Measurements from ENCODE around the gene ZBTB40. TPM values are rescaled to one million over a fixed set of nuclear protein-coding genes. Genes with fewer than 3 reads are reported as not detected.

Gene ZBTB40
- total RNA-seq, 1 experiment from 2014 or later: 11.1 TPM

GRCh38 chr1:22527122-22527521, 75.5 kb downstream of the ZBTB40 start:
- H3K79me2 ChIP-seq (ENCODE audit: low read length): no peaks in the 10 kb centered on the region
- no peak overlapping the region for H3K9ac ChIP-seq (ENCODE audit: low read length)
- H3K9me3 ChIP-seq (ENCODE audit: low read length): no peaks in the 10 kb centered on the region
- H3K4me3 ChIP-seq (ENCODE audit: low read length): no peak overlapping the region
- H3K27me3 ChIP-seq (ENCODE audit: low read length): no peaks in the 10 kb centered on the region
- no peaks in the 10 kb centered on the region for H4K20me1 ChIP-seq (ENCODE audit: insufficient read depth, low read depth, low read length)
- H3K9me2 ChIP-seq (replicated peaks; ENCODE audit: insufficient read depth, low read length): no peaks in the 10 kb centered on the region
- no peak overlapping the region for H3K4me2 ChIP-seq (ENCODE audit: low read depth, low read length, poor library complexity, severe bottlenecking)
- no peaks in the 10 kb centered on the region for H3K4me1 ChIP-seq (ENCODE audit: low read length)
- H2AFZ ChIP-seq (ENCODE audit: low read length): no peak overlapping the region
- H3K36me3 ChIP-seq (ENCODE audit: insufficient read depth, low read length): no peaks in the 10 kb centered on the region
- no peak overlapping the region for H3K27ac ChIP-seq (ENCODE audit: low read length)
- DNase-seq: no peak

- no peaks in the 10 kb centered on the region for H3K27me3 ChIP-seq (ENCODE audit: low read length)
- H3K4me1 ChIP-seq (ENCODE audit: low read length): no peaks in the 10 kb centered on the region
- no peak overlapping the region for H3K27ac ChIP-seq (ENCODE audit: low read length)
- no peak overlapping the region for H2AFZ ChIP-seq (ENCODE audit: low read length)
- no peak overlapping the region for H3K4me3 ChIP-seq (ENCODE audit: low read length)
- H4K20me1 ChIP-seq (ENCODE audit: insufficient read depth, low read depth, low read length): no peaks in the 10 kb centered on the region
- no peak for DNase-seq
- no peak overlapping the region for H3K4me2 ChIP-seq (ENCODE audit: low read depth, low read length, poor library complexity, severe bottlenecking)
- no peaks in the 10 kb centered on the region for H3K9me3 ChIP-seq (ENCODE audit: low read length)
- no peaks in the 10 kb centered on the region for H3K36me3 ChIP-seq (ENCODE audit: insufficient read depth, low read length)
- H3K9me2 ChIP-seq (replicated peaks; ENCODE audit: insufficient read depth, low read length): no peaks in the 10 kb centered on the region
- H3K9ac ChIP-seq (ENCODE audit: low read length): no peak overlapping the region
- no peaks in the 10 kb centered on the region for H3K79me2 ChIP-seq (ENCODE audit: low read length)
Measured at GRCh38 chr1:22527555-22528296, 76.1 kb downstream of the ZBTB40 start.

- no peak overlapping the region for H2AFZ ChIP-seq (ENCODE audit: low read length)
- no peaks in the 10 kb centered on the region for H3K4me1 ChIP-seq (ENCODE audit: low read length)
- H3K4me2 ChIP-seq (ENCODE audit: low read depth, low read length, poor library complexity, severe bottlenecking): no peak overlapping the region
- no peaks in the 10 kb centered on the region for H4K20me1 ChIP-seq (ENCODE audit: insufficient read depth, low read depth, low read length)
- no peaks in the 10 kb centered on the region for H3K79me2 ChIP-seq (ENCODE audit: low read length)
- no peak overlapping the region for H3K27ac ChIP-seq (ENCODE audit: low read length)
- no peak overlapping the region for H3K4me3 ChIP-seq (ENCODE audit: low read length)
- no peak overlapping the region for H3K9ac ChIP-seq (ENCODE audit: low read length)
- H3K9me2 ChIP-seq (replicated peaks; ENCODE audit: insufficient read depth, low read length): no peaks in the 10 kb centered on the region
- H3K27me3 ChIP-seq (ENCODE audit: low read length): no peaks in the 10 kb centered on the region
- no peaks in the 10 kb centered on the region for H3K9me3 ChIP-seq (ENCODE audit: low read length)
- H3K36me3 ChIP-seq (ENCODE audit: insufficient read depth, low read length): no peaks in the 10 kb centered on the region
- DNase-seq: no peak
Measured at GRCh38 chr1:22528451-22528850, 76.8 kb downstream of the ZBTB40 start.

- H3K9me2 ChIP-seq (replicated peaks; ENCODE audit: insufficient read depth, low read length): no peaks in the 10 kb centered on the region
Measured at GRCh38 chr1:22529901-22530621, 78.4 kb downstream of the ZBTB40 start.

GRCh38 chr1:22530715-22531114, 79.1 kb downstream of the ZBTB40 start:
- no peak overlapping the region for H2AFZ ChIP-seq (ENCODE audit: low read length)
- H3K9me2 ChIP-seq (replicated peaks; ENCODE audit: insufficient read depth, low read length): no peaks in the 10 kb centered on the region
- no peaks in the 10 kb centered on the region for H3K36me3 ChIP-seq (ENCODE audit: insufficient read depth, low read length)
- no peak overlapping the region for H3K4me3 ChIP-seq (ENCODE audit: low read length)
- DNase-seq: no peak
- no peak overlapping the region for H3K4me2 ChIP-seq (ENCODE audit: low read depth, low read length, poor library complexity, severe bottlenecking)
- no peak overlapping the region for H3K9ac ChIP-seq (ENCODE audit: low read length)
- no peaks in the 10 kb centered on the region for H3K4me1 ChIP-seq (ENCODE audit: low read length)
- H3K27ac ChIP-seq (ENCODE audit: low read length): no peak overlapping the region
- no peaks in the 10 kb centered on the region for H3K79me2 ChIP-seq (ENCODE audit: low read length)
- H3K27me3 ChIP-seq (ENCODE audit: low read length): no peaks in the 10 kb centered on the region
- no peaks in the 10 kb centered on the region for H3K9me3 ChIP-seq (ENCODE audit: low read length)
- H4K20me1 ChIP-seq (ENCODE audit: insufficient read depth, low read depth, low read length): no peaks in the 10 kb centered on the region

More at GRCh38 chr1:22529901-22530621, 78.4 kb downstream of the ZBTB40 start:
- Histone ChIP-seq H3K36me3 (ENCODE audit: insufficient read depth, low read length) (no peaks in the 10 kb centered on the region), H3K27me3 (ENCODE audit: low read length) (no peaks in the 10 kb centered on the region), H3K9ac (ENCODE audit: low read length) (no peak overlapping the region), H3K4me1 (ENCODE audit: low read length) (no peaks in the 10 kb centered on the region), H3K27ac (ENCODE audit: low read length) (no peak overlapping the region), H3K9me3 (ENCODE audit: low read length) (no peaks in the 10 kb centered on the region), H3K79me2 (ENCODE audit: low read length) (no peaks in the 10 kb centered on the region), H4K20me1 (ENCODE audit: insufficient read depth, low read depth, low read length) (no peaks in the 10 kb centered on the region), H2AFZ (ENCODE audit: low read length) (no peak overlapping the region), H3K4me2 (ENCODE audit: low read depth, low read length, poor library complexity, severe bottlenecking) (no peak overlapping the region), H3K4me3 (ENCODE audit: low read length) (no peak overlapping the region)
- no peak for DNase-seq

GRCh38 chr1:22531251-22531650, 79.6 kb downstream of the ZBTB40 start:
- no peaks in the 10 kb centered on the region for H4K20me1 ChIP-seq (ENCODE audit: insufficient read depth, low read depth, low read length)
- DNase-seq: no peak
- H3K36me3 ChIP-seq (ENCODE audit: insufficient read depth, low read length): no peaks in the 10 kb centered on the region
- H3K27me3 ChIP-seq (ENCODE audit: low read length): no peaks in the 10 kb centered on the region
- H3K27ac ChIP-seq (ENCODE audit: low read length): no peak overlapping the region
- H3K4me3 ChIP-seq (ENCODE audit: low read length): no peak overlapping the region
- H3K9me3 ChIP-seq (ENCODE audit: low read length): no peaks in the 10 kb centered on the region
- no peak overlapping the region for H3K9ac ChIP-seq (ENCODE audit: low read length)
- no peaks in the 10 kb centered on the region for H3K9me2 ChIP-seq (replicated peaks; ENCODE audit: insufficient read depth, low read length)
- no peaks in the 10 kb centered on the region for H3K4me1 ChIP-seq (ENCODE audit: low read length)
- no peak overlapping the region for H2AFZ ChIP-seq (ENCODE audit: low read length)
- no peak overlapping the region for H3K4me2 ChIP-seq (ENCODE audit: low read depth, low read length, poor library complexity, severe bottlenecking)
- H3K79me2 ChIP-seq (ENCODE audit: low read length): no peaks in the 10 kb centered on the region

- H3K36me3 ChIP-seq (ENCODE audit: insufficient read depth, low read length): no peaks in the 10 kb centered on the region
- H2AFZ ChIP-seq (ENCODE audit: low read length): no peak overlapping the region
- H3K4me1 ChIP-seq (ENCODE audit: low read length): no peaks in the 10 kb centered on the region
- H4K20me1 ChIP-seq (ENCODE audit: insufficient read depth, low read depth, low read length): no peaks in the 10 kb centered on the region
- no peaks in the 10 kb centered on the region for H3K9me2 ChIP-seq (replicated peaks; ENCODE audit: insufficient read depth, low read length)
- no peak overlapping the region for H3K4me2 ChIP-seq (ENCODE audit: low read depth, low read length, poor library complexity, severe bottlenecking)
- DNase-seq: no peak
- no peak overlapping the region for H3K4me3 ChIP-seq (ENCODE audit: low read length)
- H3K9me3 ChIP-seq (ENCODE audit: low read length): no peaks in the 10 kb centered on the region
- no peak overlapping the region for H3K9ac ChIP-seq (ENCODE audit: low read length)
- no peaks in the 10 kb centered on the region for H3K27me3 ChIP-seq (ENCODE audit: low read length)
- H3K27ac ChIP-seq (ENCODE audit: low read length): no peak overlapping the region
- H3K79me2 ChIP-seq (ENCODE audit: low read length): no peaks in the 10 kb centered on the region
Measured at GRCh38 chr1:22533244-22533895, 81.7 kb downstream of the ZBTB40 start.

GRCh38 chr1:22534951-22535350, 83.3 kb downstream of the ZBTB40 start:
- Histone ChIP-seq H2AFZ (ENCODE audit: low read length) (no peak overlapping the region), H3K9ac (ENCODE audit: low read length) (no peak overlapping the region), H3K9me2 (replicated peaks; ENCODE audit: insufficient read depth, low read length) (no peaks in the 10 kb centered on the region), H3K36me3 (ENCODE audit: insufficient read depth, low read length) (no peaks in the 10 kb centered on the region), H3K4me1 (ENCODE audit: low read length) (no peaks in the 10 kb centered on the region), H3K4me2 (ENCODE audit: low read depth, low read length, poor library complexity, severe bottlenecking) (no peak overlapping the region), H3K9me3 (ENCODE audit: low read length) (no peaks in the 10 kb centered on the region), H3K27ac (ENCODE audit: low read length) (no peak overlapping the region), H3K4me3 (ENCODE audit: low read length) (no peak overlapping the region), H3K27me3 (ENCODE audit: low read length) (no peaks in the 10 kb centered on the region), H3K79me2 (ENCODE audit: low read length) (no peaks in the 10 kb centered on the region), H4K20me1 (ENCODE audit: insufficient read depth, low read depth, low read length) (no peaks in the 10 kb centered on the region)
- no peak for DNase-seq
